Caco-2 (cell line): ENCODE data around the gene SPINT1. TPM values are rescaled to one million over a fixed set of nuclear protein-coding genes. Genes with fewer than 3 reads are reported as not detected.
"Not testable (repeated sequence)": the region's sequence is repeated elsewhere in the genome, so short reads cannot be mapped to it uniquely, and the experiment has no call there.

ENCODE experiments used
- BruUV-seq: library from RNA; stranded (reverse); fragments of 400-500 nt; replicated peaks from 2 replicates; lab custom pipeline; 2021; lab: Mats Ljungman, UMichigan
- CTCF ChIA-PET: fragments of 300-600 bp; sonication (Branson Sonifier 250); formaldehyde crosslinking; loops from one replicate; lab custom pipeline; 2022; ENCODE audit warnings: antibody characterized with exemption; lab: Charles Lee
- POLR2A ChIA-PET: fragments of 300-600 bp; sonication (Branson Sonifier 250); formaldehyde crosslinking; loops from one replicate; lab custom pipeline; 2022; ENCODE audit warnings: antibody characterized with exemption; lab: Charles Lee
- DNase-seq, 2 experiments: peaks; one replicate each; pipeline versions ENCODE4 v3.0.0 to v3.0.0-alpha.2; 2020 to 2022
- H3K27me3 ChIP-seq: replicated peaks from 2 replicates; pipeline ENCODE4 v1.6.0; 2011; ENCODE audit warnings: low read length; ENCODE audit not compliant: control insufficient read depth, insufficient read depth
- H3K36me3 ChIP-seq: 2 replicates; pipeline ENCODE4 v1.5.1; 2011; ENCODE audit warnings: low read length; ENCODE audit not compliant: control insufficient read depth, insufficient read depth
- H3K4me1 ChIP-seq: fragments of 250-450 bp; sonication (Bioruptor Pico); 2 replicates; pipeline ENCODE4 v1.5.1; 2020; ENCODE audit warnings: mild to moderate bottlenecking
- H3K4me3 ChIP-seq: 2 replicates; pipeline ENCODE4 v1.5.1; 2011; ENCODE audit warnings: low read depth, mild to moderate bottlenecking, control low read depth, low read length
- H3K9me3 ChIP-seq: fragments of 250-450 bp; sonication (Bioruptor Pico); 2 replicates; pipeline ENCODE4 v1.5.1; 2020; ENCODE audit warnings: mild to moderate bottlenecking, moderate library complexity
- H3K27ac Mint-ChIP-seq: one replicate; pipeline ENCODE4 v1.8.0; 2022; ENCODE audit warnings: mixed read lengths; ENCODE audit not compliant: unreplicated experiment
- H3K27me3 Mint-ChIP-seq: one replicate; pipeline ENCODE4 v1.8.0; 2022; ENCODE audit warnings: mixed read lengths; ENCODE audit not compliant: insufficient read depth, unreplicated experiment
- H3K36me3 Mint-ChIP-seq: one replicate; pipeline ENCODE4 v1.8.0; 2022; ENCODE audit warnings: mild to moderate bottlenecking, mixed read lengths; ENCODE audit not compliant: insufficient read depth, unreplicated experiment
- H3K4me1 Mint-ChIP-seq: one replicate; pipeline ENCODE4 v1.8.0; 2022; ENCODE audit warnings: low read depth, mixed read lengths; ENCODE audit not compliant: unreplicated experiment
- H3K4me3 Mint-ChIP-seq: one replicate; pipeline ENCODE4 v1.8.0; 2022; ENCODE audit warnings: mild to moderate bottlenecking, moderate library complexity, mixed read lengths; ENCODE audit not compliant: unreplicated experiment
- H3K9me3 Mint-ChIP-seq: one replicate; pipeline ENCODE4 v1.8.0; 2022; ENCODE audit warnings: mixed read lengths; ENCODE audit not compliant: unreplicated experiment
- CTCF ChIP-seq, 2 experiments: fragments of 200-600 bp in 1 of 2; IDR thresholded peaks; 1 replicate in 1 of 2; 2 replicates in 1 of 2; pipeline versions ENCODE4 v1.5.1 to v1.8.0; 2011 to 2022; ENCODE audit warnings: antibody characterized with exemption in 1 of 2, control low read depth in 1 of 2, inconsistent platforms in 1 of 2, low read depth in 1 of 2, low read length in 1 of 2, mild to moderate bottlenecking in 1 of 2, moderate library complexity in 1 of 2; ENCODE audit not compliant: insufficient read depth in 1 of 2, severe bottlenecking in 1 of 2, unreplicated experiment in 1 of 2
- intact Hi-C: fragments of 100-400 bp; cut with micrococcal nuclease; formaldehyde crosslinking; loops from one replicate; pipeline ENCODE4 v1.10.0; 2022; ENCODE audit not compliant: unreplicated experiment
- total RNA-seq: library from RNA; stranded (reverse); gene quantifications from 2 replicates; pipeline ENCODE4 v1.2.3, GENCODE V29; 2022

Gene SPINT1
- total RNA-seq, 1 experiment from 2014 or later, result 305 TPM

- H3K4me1 Mint-ChIP-seq, result peaks cover 43% of the 10 kb centered on the region
- peak overlapping the region; percentile 80 for H3K27ac Mint-ChIP-seq
- peak; percentile 76 to 81 for TF ChIP-seq CTCF (IDR thresholded peaks at IDR 0.05; ENCODE audit: insufficient read depth in 1 of 2, low read depth in 1 of 2, low read length in 1 of 2, severe bottlenecking in 1 of 2, unreplicated experiment in 1 of 2)
- peaks cover 61% of the 10 kb centered on the region for H3K36me3 Mint-ChIP-seq
- Histone ChIP-seq H3K9me3 (no peaks in the 10 kb centered on the region), H3K36me3 (peaks cover 5% of the 10 kb centered on the region), H3K4me1 (peaks cover 32% of the 10 kb centered on the region), H3K4me3 (no peak overlapping the region), H3K27me3 (no peaks in the 10 kb centered on the region)
- DNase-seq, result peak; percentile 82 to 87
- no peak overlapping the region for H3K4me3 Mint-ChIP-seq
- ChIA-PET CTCF (interaction anchor here (0.6 to 3.9 kb wide), 8 partner anchors 12 to 988 kb away, joined by 3 to 133 read pairs (median 28); partner anchors contain the start of genes DNAJC17, RHOV, VPS18 and ZFYVE19), POLR2A (interaction anchor here (0.6 to 1.0 kb wide), 4 partner anchors 14 to 35 kb away, joined by 4 to 7 read pairs (median 6); partner anchors contain the start of genes RHOV and VPS18)
- H3K9me3 Mint-ChIP-seq, result no peaks in the 10 kb centered on the region
- no TSS peak for BruUV-seq
- no peaks in the 10 kb centered on the region for H3K27me3 Mint-ChIP-seq
- intact Hi-C loops, result no loop called here
Measured at GRCh38 chr15:40859206-40859851, 15.5 kb downstream of the SPINT1 start.

- BruUV-seq, intact Hi-C loops, POLR2A ChIA-PET, H3K27me3 ChIP-seq, H3K36me3 ChIP-seq, DNase-seq, H3K9me3 ChIP-seq, H3K27me3 Mint-ChIP-seq, H3K9me3 Mint-ChIP-seq, H3K4me3 Mint-ChIP-seq, H3K4me3 ChIP-seq: not testable (repeated sequence)
- Mint-ChIP-seq H3K4me1 (peaks cover 40% of the 10 kb centered on the region), H3K36me3 (peaks cover 45% of the 10 kb centered on the region), H3K27ac (peak overlapping the region; percentile 20)
- CTCF ChIA-PET, result interaction anchor here (2.0 kb wide), 1 partner anchor 12 kb away, joined by 19 read pairs; no protein-coding TSS in a partner anchor
- peaks cover 32% of the 10 kb centered on the region for H3K4me1 ChIP-seq
Measured at GRCh38 chr15:40861147-40861546, 17.3 kb downstream of the SPINT1 start.

- BruUV-seq, result no TSS peak
- Histone ChIP-seq H3K4me1 (peaks cover 16% of the 10 kb centered on the region), H3K27me3 (no peaks in the 10 kb centered on the region), H3K36me3 (no peaks in the 10 kb centered on the region), H3K4me3 (no peak overlapping the region), H3K9me3 (no peaks in the 10 kb centered on the region)
- H3K27ac Mint-ChIP-seq, result no peak overlapping the region
- peaks cover 18% of the 10 kb centered on the region for H3K4me1 Mint-ChIP-seq
- POLR2A ChIA-PET, result no interaction called here
- CTCF ChIA-PET, result interaction anchor here (1.0 to 1.7 kb wide), 4 partner anchors 10 to 117 kb away, joined by 3 to 5 read pairs (median 4); partner anchors contain the start of gene VPS18
- no peaks in the 10 kb centered on the region for H3K9me3 Mint-ChIP-seq
- peaks cover 23% of the 10 kb centered on the region for H3K36me3 Mint-ChIP-seq
- TF ChIP-seq CTCF (IDR thresholded peaks at IDR 0.05; ENCODE audit: insufficient read depth in 1 of 2, low read depth in 1 of 2, low read length in 1 of 2, severe bottlenecking in 1 of 2, unreplicated experiment in 1 of 2), result no peak
- DNase-seq, result no peak
- intact Hi-C loops, result no loop called here
- H3K27me3 Mint-ChIP-seq, result no peaks in the 10 kb centered on the region
- H3K4me3 Mint-ChIP-seq, result no peak overlapping the region
Measured at GRCh38 chr15:40863660-40864270, 19.9 kb downstream of the SPINT1 start.
